GM21619 (cell line): ENCODE measurements around the gene MNX1.
A peak's percentile ranks its signal among the peaks of the same experiment; 100 is the strongest.

Source experiments
- ATAC-seq: cut with Tn5 transposase; IDR thresholded peaks from one replicate; pipeline ENCODE4 v1.9.1; 2021; ENCODE audit not compliant: unreplicated experiment

Gene MNX1

DNA sequence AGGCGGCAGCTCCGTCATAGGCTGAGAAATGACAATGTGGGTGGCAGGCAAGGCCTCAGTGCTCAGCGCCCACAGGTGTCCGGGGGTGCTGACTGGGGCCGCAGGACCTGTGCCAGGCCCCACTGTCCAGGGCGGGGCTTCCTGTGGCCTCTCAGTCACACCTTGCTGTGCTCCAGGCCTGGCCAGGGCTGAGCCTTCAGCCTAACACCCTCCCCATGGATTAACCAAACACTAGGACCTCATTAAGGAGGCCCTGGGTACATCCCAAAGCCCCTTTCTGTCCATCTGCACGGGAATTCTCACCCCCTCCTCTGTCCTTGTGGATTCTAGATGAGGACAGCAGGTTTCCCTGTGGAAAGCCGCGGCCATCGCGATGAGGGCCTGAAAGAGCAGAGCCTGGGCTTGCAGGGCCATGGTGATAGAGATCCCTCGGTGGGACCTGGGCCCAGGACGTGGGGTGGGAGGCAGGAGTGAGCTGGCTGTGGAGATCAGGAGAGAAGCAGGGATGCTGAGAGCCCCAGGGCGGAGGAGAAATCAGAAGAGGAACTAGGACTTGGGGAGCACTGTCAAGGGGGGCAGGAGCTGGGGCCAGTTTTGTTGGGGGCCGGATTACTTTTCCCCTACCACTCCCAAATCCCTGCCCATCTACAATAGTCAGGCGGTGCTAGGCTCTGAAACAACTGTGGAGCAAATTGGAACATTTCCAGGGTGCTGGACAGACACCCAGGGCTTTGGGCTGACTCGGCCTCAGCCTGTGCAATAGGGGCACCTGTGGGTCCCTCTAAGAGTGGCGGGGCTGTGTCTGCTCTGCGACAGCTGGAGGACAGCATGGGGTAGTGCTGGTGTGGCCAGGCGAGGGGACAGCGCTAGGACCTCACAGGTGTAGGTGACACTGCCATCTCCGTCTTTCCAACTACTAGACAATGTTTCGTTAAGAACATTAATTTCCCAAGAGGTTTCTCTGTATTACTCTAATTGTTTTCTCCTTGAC, 23.3 kb upstream of the MNX1 start:
- ATAC-seq = no peak

DNA sequence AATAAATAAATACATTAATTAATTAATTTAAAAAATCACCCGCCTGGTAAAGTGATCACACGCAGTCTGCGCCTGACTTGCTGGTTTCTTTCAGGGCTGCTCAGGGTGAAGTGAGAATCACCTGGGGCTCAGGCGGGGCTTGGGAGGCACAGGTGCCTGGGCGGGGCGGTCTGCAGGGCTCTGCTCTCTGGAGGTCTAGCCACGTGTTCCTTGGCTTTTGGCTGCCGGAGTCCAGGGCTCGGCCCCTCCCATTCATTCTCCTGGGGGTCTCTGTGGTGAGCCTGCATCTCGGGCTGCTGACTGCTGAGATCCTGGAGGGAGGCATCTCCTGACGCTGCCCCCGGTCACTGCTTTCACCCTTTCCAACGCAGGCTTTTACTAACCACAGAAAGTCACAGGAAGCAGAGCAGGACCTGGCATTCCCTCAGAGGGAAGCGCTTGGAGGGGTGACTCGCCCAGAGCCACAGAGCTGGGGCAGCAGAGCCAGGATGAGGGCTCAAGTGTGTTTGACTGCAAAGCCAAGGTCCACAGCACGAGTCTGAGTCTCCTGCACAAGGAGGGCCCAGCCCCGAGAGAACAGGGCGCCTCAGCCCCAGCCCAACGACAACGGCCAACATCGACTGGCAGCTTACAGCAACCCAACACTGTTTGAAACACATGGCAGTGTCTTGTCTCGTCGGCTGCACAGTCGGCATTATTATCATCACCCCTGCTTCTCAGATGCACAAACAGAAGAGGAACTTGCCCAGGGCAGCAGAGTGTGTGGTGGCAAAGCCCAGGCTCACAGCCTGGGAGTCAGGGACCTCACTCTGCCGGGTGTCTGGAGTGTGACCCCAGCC, 22.4 kb upstream of the MNX1 start:
- ATAC-seq = no peak

DNA sequence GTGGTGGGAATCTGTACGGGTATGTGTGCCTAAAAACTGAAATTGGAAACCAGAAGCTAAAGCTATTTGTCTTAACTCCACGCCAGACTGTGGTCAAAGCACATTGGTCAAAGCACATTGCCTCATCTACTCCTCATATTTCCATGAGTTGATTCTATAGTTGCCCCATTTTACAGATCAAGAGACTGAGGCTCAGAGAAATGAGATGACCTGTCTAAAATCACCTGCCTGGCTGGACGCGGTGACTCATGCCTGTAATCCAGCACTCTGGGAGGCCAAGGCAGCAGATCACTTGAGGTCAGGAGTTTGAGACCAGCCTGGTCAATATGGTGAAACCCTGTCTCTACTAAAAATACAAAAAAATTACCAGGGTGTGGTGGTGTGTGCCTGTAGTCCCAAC, 21.7 kb upstream of the MNX1 start:
- ATAC-seq = no peak

GRCh38 chr7:157028199-157028903, 17.9 kb upstream of the MNX1 start:
- ATAC-seq = no peak

DNA sequence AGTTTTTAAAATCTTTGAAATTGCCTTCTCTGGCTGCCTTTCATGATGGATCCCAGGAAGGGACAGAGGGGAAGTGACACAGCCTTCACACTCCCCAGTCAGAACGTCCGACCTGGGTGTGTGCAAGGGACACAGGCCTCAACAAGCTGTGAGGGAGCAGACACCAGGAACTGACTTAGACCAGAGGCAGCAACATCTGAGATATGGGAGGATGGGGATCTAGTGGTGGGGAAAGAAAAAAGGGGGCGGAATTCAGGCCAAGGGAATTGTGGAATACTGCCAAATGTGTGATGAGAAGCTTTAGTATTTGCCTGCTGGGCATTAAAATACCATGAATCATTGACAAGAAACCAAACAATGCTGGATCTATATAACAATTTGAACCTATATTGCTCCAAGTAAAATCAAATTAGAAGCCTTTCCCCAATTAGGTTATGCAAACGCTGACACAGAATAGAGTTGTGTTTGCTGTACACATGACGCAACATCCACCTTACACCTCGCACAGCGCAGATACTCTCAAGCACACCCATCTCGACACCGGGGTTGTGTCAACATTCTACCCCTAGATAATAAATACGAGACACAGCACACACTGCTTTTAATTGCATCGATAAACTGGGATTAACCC, 17.2 kb upstream of the MNX1 start:
- ATAC-seq = no peak

DNA sequence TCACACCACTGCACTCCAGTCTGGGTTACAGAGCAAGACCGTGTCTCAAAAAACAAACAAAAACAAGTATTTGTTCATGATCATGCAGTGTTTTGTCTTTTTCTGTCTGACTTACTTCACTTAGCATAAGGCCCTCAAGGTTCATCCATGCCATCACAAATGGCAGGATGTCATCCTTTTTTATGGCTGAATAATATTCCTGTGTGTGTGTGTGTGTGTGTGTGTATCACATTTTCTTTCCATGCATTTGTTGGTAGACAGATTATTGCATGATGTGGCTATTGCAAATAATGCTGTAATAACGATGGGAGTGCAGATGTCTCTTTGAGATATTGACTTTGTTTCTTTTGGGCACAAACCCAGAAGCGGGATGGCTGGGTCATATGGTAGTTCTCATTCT, 14.3 kb upstream of the MNX1 start:
- ATAC-seq = no peak

DNA sequence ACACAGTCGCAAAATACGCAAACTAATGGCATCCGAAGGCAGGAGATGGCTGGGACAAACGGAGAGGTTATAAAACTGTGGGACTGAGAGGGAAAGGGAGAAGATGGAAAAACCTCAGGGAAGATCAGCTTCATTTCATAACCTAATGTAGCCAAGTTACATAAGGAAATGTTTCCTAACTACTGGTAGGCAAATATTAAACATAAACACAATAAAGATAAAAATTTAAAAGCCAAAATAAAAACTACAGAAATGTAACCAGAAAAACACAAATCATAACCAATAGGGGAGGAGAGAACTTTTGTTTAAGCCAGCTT, 13.1 kb upstream of the MNX1 start:
- no peak for ATAC-seq

GRCh38 chr7:157022681-157023588, 12.5 kb upstream of the MNX1 start:
- ATAC-seq = peak; percentile 71

DNA sequence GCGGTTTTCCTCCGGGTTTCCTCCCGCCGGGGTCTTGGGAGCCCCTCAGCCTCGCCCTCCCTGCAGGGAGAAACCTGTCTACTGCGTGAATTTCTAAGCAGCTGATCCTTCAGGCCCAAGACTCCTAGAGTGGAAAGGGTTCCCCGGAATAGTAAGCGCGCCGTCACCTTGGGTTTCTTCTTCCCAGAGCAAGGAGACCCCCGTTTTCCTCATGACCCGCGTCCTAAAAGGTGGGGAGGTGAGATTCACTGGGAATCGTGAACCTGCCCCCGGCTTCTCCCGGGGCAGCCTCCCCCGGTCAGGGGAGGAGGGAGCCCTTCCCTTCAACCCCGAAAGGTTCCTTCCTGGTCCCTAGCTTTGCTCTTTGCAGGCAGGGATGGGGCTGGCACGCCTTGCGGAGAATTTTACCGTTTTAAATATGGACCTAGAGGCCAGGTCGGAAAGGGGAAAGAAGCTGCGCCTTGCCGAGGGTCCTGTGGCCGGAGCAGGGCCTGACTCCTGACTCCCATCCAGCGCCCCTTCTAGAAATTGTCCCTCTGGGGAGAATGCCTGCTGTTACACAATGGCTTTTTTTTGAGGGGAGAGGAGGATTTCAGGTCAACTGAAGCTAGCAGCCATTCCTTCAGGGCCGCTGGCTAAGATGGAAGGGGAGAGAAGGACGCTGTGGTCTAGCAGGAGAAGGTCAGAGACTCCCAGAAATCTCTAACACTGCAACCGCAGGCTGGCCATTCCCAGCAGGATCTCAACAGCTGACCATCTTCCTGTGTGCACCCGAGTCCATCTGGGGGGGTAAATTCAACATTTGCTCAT, 11.6 kb upstream of the MNX1 start:
- no peak for ATAC-seq

DNA sequence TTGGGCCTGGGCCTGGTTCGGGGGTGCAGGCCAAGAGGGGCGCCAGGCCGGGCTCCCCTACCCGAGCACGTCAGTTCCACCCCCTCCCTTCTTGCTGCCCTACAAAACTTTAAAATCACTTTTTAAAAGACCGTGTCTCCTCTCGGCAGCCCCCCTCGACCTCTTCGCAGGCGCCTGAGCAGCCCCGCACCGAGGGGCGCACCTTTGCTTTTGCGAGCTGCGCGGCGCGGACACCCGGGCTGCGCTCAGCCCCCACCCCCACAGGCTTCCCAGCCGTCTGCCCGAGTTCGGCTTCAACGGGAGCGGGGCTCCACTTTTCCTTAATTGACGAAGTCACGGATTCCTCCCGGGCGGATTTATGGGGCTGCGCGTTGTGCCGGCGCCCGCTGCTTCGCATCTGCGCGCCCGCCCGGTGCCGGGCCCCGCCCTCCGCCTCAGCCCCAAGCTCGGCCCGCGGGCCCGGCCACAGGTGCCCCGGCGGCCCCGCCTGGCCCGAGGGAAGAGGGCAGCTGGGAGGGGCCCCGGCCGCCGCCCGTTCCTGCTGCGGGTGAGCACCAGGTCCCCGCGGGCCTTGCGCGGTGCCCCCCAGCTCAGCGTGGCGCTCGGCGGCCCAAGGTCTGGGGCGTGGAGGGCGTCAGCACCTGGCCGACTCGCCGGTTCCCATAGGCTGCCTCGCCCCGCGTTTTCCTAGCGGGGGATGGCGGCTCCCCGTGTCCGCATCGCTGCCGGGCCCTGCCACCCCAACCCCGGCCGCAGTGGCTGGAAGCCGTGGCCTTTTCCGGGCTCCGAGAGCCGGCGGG, 10.8 kb upstream of the MNX1 start:
- ATAC-seq = no peak

DNA sequence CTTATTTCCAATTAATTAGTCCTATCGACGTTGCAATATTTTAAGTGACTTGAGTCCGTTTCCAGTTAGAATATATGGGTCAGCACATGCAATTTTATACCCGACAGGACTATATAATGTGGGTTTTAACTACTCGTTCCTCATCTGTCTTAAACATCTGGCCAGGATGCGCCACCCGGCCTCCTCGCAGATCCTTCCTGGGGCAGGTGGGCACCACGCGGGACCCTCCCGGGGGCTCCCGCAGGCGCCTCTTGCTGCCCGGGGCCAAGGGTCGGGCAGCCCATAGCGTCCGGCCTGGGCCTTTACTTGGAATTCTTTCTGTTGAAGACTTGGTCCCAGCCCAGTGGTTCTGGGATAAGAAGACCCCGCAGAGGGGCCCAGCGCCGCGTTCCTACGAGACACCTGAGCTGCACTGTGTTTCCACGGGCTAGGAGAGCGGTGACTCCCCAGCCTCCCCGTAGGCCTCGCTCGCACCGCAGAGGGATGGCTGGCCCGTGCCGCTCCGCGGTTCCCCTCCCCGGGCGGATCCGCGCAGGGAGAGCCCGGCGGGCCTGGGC, 10.1 kb upstream of the MNX1 start:
- ATAC-seq = no peak

DNA sequence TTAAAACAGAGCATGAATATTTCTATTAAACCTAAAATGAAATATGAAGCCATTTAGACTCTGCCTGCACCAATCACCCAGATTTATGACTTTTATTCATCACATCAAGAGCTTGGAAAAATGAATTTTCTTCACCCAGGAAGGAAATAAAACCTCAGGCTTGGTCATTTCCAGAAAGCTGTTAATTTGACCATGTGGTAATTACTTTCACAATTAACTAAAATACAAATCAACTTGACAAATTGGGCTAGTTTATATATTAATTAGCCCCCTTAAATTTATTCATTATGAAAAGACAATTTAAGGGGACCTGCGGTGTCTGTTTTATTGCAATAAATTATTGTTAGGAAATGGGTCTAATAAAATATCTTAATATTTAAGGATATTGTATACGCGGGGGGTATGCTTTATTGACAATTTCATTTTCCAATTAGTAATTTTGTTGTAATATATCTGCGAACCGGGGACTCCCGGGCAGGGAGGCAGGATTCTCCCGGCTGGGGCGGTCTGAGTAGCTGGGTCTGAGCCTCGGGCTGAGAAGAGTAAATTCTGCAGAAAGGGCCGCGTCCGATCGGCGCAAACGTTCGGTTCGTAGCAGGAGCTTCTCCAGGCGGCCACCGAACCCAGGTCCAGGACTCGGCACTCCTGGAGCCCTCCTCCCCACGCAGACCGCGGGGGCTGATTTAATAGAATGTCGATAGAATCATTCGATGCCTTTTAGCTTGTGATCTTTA, 9.4 kb upstream of the MNX1 start:
- no peak for ATAC-seq

DNA sequence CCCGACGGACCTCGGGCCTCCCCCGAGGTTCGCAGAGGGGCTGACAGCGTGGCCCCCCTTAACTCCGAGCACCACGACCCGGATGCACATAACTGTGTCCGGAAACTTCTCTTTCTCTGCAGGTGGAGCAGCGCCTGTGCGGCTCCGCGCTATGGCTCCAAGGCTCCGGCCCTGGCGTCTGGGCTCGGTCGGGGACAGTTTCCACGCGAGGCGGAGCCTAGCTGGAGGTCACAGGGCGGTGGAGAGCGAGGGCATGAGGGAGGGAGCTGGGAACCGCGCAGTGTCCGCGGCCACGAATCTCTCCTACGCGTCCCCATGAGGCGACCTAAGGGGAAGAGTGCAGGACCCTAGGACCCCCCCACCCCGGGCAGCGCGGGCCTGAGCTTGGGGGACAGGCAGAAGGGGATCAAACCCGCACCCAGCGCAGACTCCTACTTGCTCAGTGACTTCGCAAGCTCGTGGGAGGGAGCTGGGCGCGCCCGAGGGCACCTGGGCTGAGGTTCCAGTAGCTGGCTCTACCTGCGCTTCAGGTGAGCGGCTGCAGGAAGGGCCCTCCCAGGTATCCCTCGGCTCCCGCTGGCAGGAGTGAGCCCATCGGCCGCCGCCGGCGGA, 8.6 kb upstream of the MNX1 start:
- ATAC-seq = no peak

GRCh38 chr7:157018328-157018996, 8.0 kb upstream of the MNX1 start:
- no peak for ATAC-seq

GRCh38 chr7:157017603-157018327, 7.3 kb upstream of the MNX1 start:
- no peak for ATAC-seq

DNA sequence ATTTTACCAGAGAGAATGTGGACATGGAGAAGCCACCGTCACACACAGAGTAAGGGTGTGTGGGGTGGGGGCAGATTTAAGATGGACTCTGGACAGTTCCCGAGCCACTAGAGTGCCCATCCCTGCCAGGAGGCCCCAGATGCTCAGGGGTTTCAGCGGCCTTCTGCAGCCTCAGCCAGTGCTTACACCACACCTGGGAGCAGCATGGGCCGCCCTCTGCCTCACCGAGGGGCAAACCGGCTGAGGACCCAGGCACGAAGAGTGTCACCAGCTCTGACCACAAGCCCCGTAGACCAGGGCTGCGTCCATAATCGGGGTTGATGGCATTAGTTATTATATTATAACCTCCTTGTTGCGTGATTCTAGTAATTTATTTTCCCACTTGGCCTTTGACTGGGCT, 6.7 kb upstream of the MNX1 start:
- ATAC-seq = no peak
